SIG-M5 (cell line): ENCODE measurements around the gene KRTAP5-3.

ENCODE experiments used
- DNase-seq: peaks from one replicate; lab custom pipeline; 2025; lab: John Stamatoyannopoulos, UW

The KRTAP5-3 gene

GRCh38 chr11:1564535-1565172, 43.6 kb downstream of the KRTAP5-3 start:
- DNase-seq: no peak

GRCh38 chr11:1563697-1564534, 44.3 kb downstream of the KRTAP5-3 start:
- no peak for DNase-seq

GRCh38 chr11:1563149-1563638, 45.1 kb downstream of the KRTAP5-3 start:
- no peak for DNase-seq

GRCh38 chr11:1562469-1563148, 45.7 kb downstream of the KRTAP5-3 start:
- DNase-seq: no peak

GRCh38 chr11:1561955-1562354, 46.3 kb downstream of the KRTAP5-3 start:
- no peak for DNase-seq

- no peak for DNase-seq
Observed at GRCh38 chr11:1561266-1561665, 47.0 kb downstream of the KRTAP5-3 start.

GRCh38 chr11:1560649-1561251, 47.5 kb downstream of the KRTAP5-3 start:
- DNase-seq: no peak

- no peak for DNase-seq
Observed at GRCh38 chr11:1560002-1560648, 48.1 kb downstream of the KRTAP5-3 start.

GRCh38 chr11:1559111-1559951, 48.9 kb downstream of the KRTAP5-3 start:
- no peak for DNase-seq

- no peak for DNase-seq
Observed at GRCh38 chr11:1558775-1559110, 49.5 kb downstream of the KRTAP5-3 start.

- no peak for DNase-seq
Observed at GRCh38 chr11:1557904-1558774, 50.1 kb downstream of the KRTAP5-3 start.
